ENCODE measurements around the gene CPN2.

DNA sequence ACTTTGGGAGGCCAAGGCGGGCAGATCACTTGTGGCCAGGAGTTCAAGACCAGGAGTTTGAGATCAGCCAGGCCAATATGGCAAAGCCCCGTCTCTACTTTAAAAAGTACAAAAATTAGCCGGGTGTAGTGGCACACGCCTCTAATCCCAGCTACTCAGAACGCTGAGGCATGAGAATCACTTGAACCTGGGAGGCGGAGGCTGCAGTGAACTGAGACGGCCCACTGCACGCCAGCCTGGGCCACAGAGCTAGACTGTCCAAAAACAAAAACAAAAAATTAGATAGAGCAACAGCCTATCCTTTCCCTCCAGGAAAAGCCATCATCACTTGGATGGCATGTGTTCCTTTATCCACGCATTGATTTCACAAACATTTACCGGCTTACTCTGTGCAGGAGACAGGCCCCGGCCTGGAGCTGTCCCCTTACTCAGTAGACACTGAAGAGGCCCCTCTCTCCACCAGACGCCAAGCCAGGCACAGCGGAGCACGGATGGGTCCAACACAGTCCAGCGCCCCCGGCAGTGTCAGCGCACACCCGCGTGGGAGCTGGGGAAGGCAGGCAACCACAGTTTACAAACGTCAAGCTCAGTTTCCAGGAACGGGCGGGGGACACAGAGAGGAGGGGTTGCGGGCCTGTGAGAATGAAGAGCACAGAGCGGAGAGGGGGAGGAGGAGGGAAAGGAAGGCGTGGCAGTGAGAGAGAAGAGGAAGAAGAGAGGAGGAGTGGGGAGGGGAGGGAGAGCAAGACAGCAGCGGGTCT, 44.8 kb upstream of the CPN2 start:
- no peak for TF ChIP-seq EZH2 (IDR thresholded peaks at IDR 0.05; ENCODE audit: low read depth, unreplicated experiment)
- TF ChIP-seq POLR2AphosphoS5 (IDR thresholded peaks at IDR 0.05; ENCODE audit: low read depth) = no peak
- no peak for TF ChIP-seq CTCF (conservative IDR thresholded peaks at IDR 0.05; ENCODE audit: low read depth in 2 of 2)

All from GM23338 (cell line).